ENCODE measurements around the gene ADIG.

The ADIG gene

GRCh38 chr20:38607351-38607750 is 26.4 kb downstream of the ADIG start:
- no peak overlapping the region for H2AFZ ChIP-seq (ENCODE audit: low read depth)
- no peak overlapping the region for H3K27ac ChIP-seq
- no peak overlapping the region for H3K9ac ChIP-seq
- 0 out of 2 replicates have a peak, but pooled peaks cover under 1% of the 10 kb centered on the region for H3K27me3 ChIP-seq (ENCODE audit: insufficient read depth, low read depth)
- no peaks in the 10 kb centered on the region for H4K20me1 ChIP-seq (ENCODE audit: insufficient read depth)
- H3K79me2 ChIP-seq (ENCODE audit: insufficient read depth, low read depth) = no peaks in the 10 kb centered on the region
- no peak for TF ChIP-seq CTCF (conservative IDR thresholded peaks at IDR 0.05; ENCODE audit: low read depth, low read length)
- no peaks in the 10 kb centered on the region for H3K4me1 ChIP-seq (ENCODE audit: low read depth, poor library complexity, severe bottlenecking)
- no peak overlapping the region for H3K4me3 ChIP-seq (IDR thresholded peaks at IDR 0.05; ENCODE audit: insufficient read depth, low read depth, low read length)
- no peaks in the 10 kb centered on the region for H3K36me3 ChIP-seq (ENCODE audit: insufficient read depth)
- no peak overlapping the region for H3K4me2 ChIP-seq

- H3K36me3 ChIP-seq (ENCODE audit: insufficient read depth) = no peaks in the 10 kb centered on the region
- H3K27me3 ChIP-seq (ENCODE audit: insufficient read depth, low read depth) = no peaks in the 10 kb centered on the region
- H3K27ac ChIP-seq = no peak overlapping the region
- H3K4me2 ChIP-seq = no peak overlapping the region
- H3K4me3 ChIP-seq (IDR thresholded peaks at IDR 0.05; ENCODE audit: insufficient read depth, low read depth, low read length) = no peak overlapping the region
- H3K9ac ChIP-seq = no peak overlapping the region
- no peaks in the 10 kb centered on the region for H3K79me2 ChIP-seq (ENCODE audit: insufficient read depth, low read depth)
- no peak overlapping the region for H2AFZ ChIP-seq (ENCODE audit: low read depth)
- H3K4me1 ChIP-seq (ENCODE audit: low read depth, poor library complexity, severe bottlenecking) = no peaks in the 10 kb centered on the region
- TF ChIP-seq CTCF (conservative IDR thresholded peaks at IDR 0.05; ENCODE audit: low read depth, low read length) = no peak
- no peaks in the 10 kb centered on the region for H4K20me1 ChIP-seq (ENCODE audit: insufficient read depth)
These were observed 27.2 kb downstream of the ADIG start for GRCh38 chr20:38608188-38608587.

GRCh38 chr20:38609815-38610214 is 28.8 kb downstream of the ADIG start:
- Histone ChIP-seq H2AFZ (ENCODE audit: low read depth) (no peak overlapping the region), H3K27me3 (ENCODE audit: insufficient read depth, low read depth) (no peaks in the 10 kb centered on the region), H3K27ac (no peak overlapping the region)

GRCh38 chr20:38610521-38610920 is 29.5 kb downstream of the ADIG start:
- H3K27ac ChIP-seq = no peak overlapping the region
- no peaks in the 10 kb centered on the region for H3K79me2 ChIP-seq (ENCODE audit: insufficient read depth, low read depth)
- no peak overlapping the region for H3K4me2 ChIP-seq

More at GRCh38 chr20:38609815-38610214, 28.8 kb downstream of the ADIG start:
- H3K9ac ChIP-seq = no peak overlapping the region
- H3K4me3 ChIP-seq (IDR thresholded peaks at IDR 0.05; ENCODE audit: insufficient read depth, low read depth, low read length) = no peak overlapping the region
- no peaks in the 10 kb centered on the region for H3K4me1 ChIP-seq (ENCODE audit: low read depth, poor library complexity, severe bottlenecking)
- no peak overlapping the region for H3K4me2 ChIP-seq
- no peaks in the 10 kb centered on the region for H3K36me3 ChIP-seq (ENCODE audit: insufficient read depth)
- TF ChIP-seq CTCF (conservative IDR thresholded peaks at IDR 0.05; ENCODE audit: low read depth, low read length) = no peak
- no peaks in the 10 kb centered on the region for H4K20me1 ChIP-seq (ENCODE audit: insufficient read depth)
- H3K79me2 ChIP-seq (ENCODE audit: insufficient read depth, low read depth) = no peaks in the 10 kb centered on the region

More at GRCh38 chr20:38610521-38610920, 29.5 kb downstream of the ADIG start:
- no peak for TF ChIP-seq CTCF (conservative IDR thresholded peaks at IDR 0.05; ENCODE audit: low read depth, low read length)
- no peak overlapping the region for H3K9ac ChIP-seq
- H3K4me3 ChIP-seq (IDR thresholded peaks at IDR 0.05; ENCODE audit: insufficient read depth, low read depth, low read length) = no peak overlapping the region
- H2AFZ ChIP-seq (ENCODE audit: low read depth) = no peak overlapping the region
- H4K20me1 ChIP-seq (ENCODE audit: insufficient read depth) = no peaks in the 10 kb centered on the region
- H3K27me3 ChIP-seq (ENCODE audit: insufficient read depth, low read depth) = no peaks in the 10 kb centered on the region
- H3K4me1 ChIP-seq (ENCODE audit: low read depth, poor library complexity, severe bottlenecking) = no peaks in the 10 kb centered on the region
- no peaks in the 10 kb centered on the region for H3K36me3 ChIP-seq (ENCODE audit: insufficient read depth)
